ENCODE results near the gene SGSM2. TPM values are rescaled to one million over a fixed set of nuclear protein-coding genes. Genes with fewer than 3 reads are reported as not detected.

SGSM2 gene
- total RNA-seq (10 to 100 TPM; 31.1 to 38.6 (median 37.3) TPM), polyA plus RNA-seq (37.3 TPM)
- long read RNA-seq, donor 1, full-length matches to known transcripts = 15 of 55 reads
- long read RNA-seq, donor 1, partial matches to known transcripts = 20 of 55 reads
- long read RNA-seq, donor 1, other reads (novel, unspliced or antisense) = 20 of 55 reads
- long read RNA-seq, donor 2, full-length matches to known transcripts = 15 of 42 reads
- long read RNA-seq, donor 2, partial matches to known transcripts = 12 of 42 reads
- long read RNA-seq, donor 2, other reads (novel, unspliced or antisense) = 15 of 42 reads
- long read RNA-seq, donor 3, full-length matches to known transcripts = 1 of 103 reads
- long read RNA-seq, donor 3, partial matches to known transcripts = 73 of 103 reads
- long read RNA-seq, donor 3, other reads (novel, unspliced or antisense) = 29 of 103 reads
- long read RNA-seq, donor 4, full-length matches to known transcripts = 8 of 36 reads
- long read RNA-seq, donor 4, partial matches to known transcripts = 7 of 36 reads
- long read RNA-seq, donor 4, other reads (novel, unspliced or antisense) = 21 of 36 reads

GRCh38 chr17:2336852-2337543 lies at the start of gene SGSM2:
TSS of gene SGSM2 (plus strand) at chr17:2337501. CDS start at chr17:2337689, 188 bp downstream.
- intact Hi-C loops (cut with DNase I) = no loop called here
- under 1% methylated on average over 77 of the region's 77 CpGs for WGBS

GRCh38 chr17:2289878-2290478 lies 47.3 kb upstream of the SGSM2 start:
- no peak overlapping the region for H3K27ac ChIP-seq (ENCODE audit: low read length)
- H3K27me3 ChIP-seq (ENCODE audit: control insufficient read depth, insufficient read depth) = no peaks in the 10 kb centered on the region
- 93% methylated on average over 5 of the region's 5 CpGs for WGBS
- DNase-seq = no peak
- intact Hi-C loops (cut with DNase I) = no loop called here
- H3K4me3 ChIP-seq (ENCODE audit: low read length) = no peak overlapping the region
- no peaks in the 10 kb centered on the region for H3K9me3 ChIP-seq (ENCODE audit: control insufficient read depth, low read length)
- no peak for ATAC-seq
- no peaks in the 10 kb centered on the region for H3K4me1 ChIP-seq (ENCODE audit: control insufficient read depth, insufficient read depth, low read length)

More at GRCh38 chr17:2336852-2337543, at the start of gene SGSM2:
- peak within 1 kb of the TSS; percentile 74 for H3K27ac ChIP-seq (ENCODE audit: low read length)
- H3K27me3 ChIP-seq (ENCODE audit: control insufficient read depth, insufficient read depth) = no peaks in the 10 kb centered on the region
- DNase-seq = peak; percentile 74 to 90 (median 90)
- H3K4me1 ChIP-seq (ENCODE audit: control insufficient read depth, insufficient read depth, low read length) = peaks cover 2% of the 10 kb centered on the region
- H3K9me3 ChIP-seq (ENCODE audit: control insufficient read depth, low read length) = no peaks in the 10 kb centered on the region
- peak; percentile 77 to 79 for ATAC-seq
- peak within 1 kb of the TSS; percentile 92 for H3K4me3 ChIP-seq (ENCODE audit: low read length)

- Histone ChIP-seq H3K4me1 (ENCODE audit: control insufficient read depth, insufficient read depth, low read length) (peaks cover 4% of the 10 kb centered on the region), H3K27me3 (ENCODE audit: control insufficient read depth, insufficient read depth) (no peaks in the 10 kb centered on the region), H3K27ac (ENCODE audit: low read length) (no peak overlapping the region), H3K9me3 (ENCODE audit: control insufficient read depth, low read length) (no peaks in the 10 kb centered on the region), H3K4me3 (ENCODE audit: low read length) (no peak overlapping the region)
- DNase-seq (no peak), ATAC-seq (no peak)
- WGBS = 84% methylated on average over 2 of the region's 2 CpGs
- intact Hi-C loops (cut with DNase I) = no loop called here
Observed at GRCh38 chr17:2292100-2292499, 45.2 kb upstream of the SGSM2 start.

- intact Hi-C loops (cut with DNase I) = no loop called here
- Histone ChIP-seq H3K27ac (ENCODE audit: low read length) (no peak overlapping the region), H3K4me1 (ENCODE audit: control insufficient read depth, insufficient read depth, low read length) (peaks cover 4% of the 10 kb centered on the region), H3K4me3 (ENCODE audit: low read length) (no peak overlapping the region), H3K9me3 (ENCODE audit: control insufficient read depth, low read length) (no peaks in the 10 kb centered on the region), H3K27me3 (ENCODE audit: control insufficient read depth, insufficient read depth) (no peaks in the 10 kb centered on the region)
- WGBS = 56% methylated on average over 1 of the region's 1 CpG
- DNase-seq (no peak), ATAC-seq (peak in 1 of 2 donors; percentile 12)
Observed at GRCh38 chr17:2295575-2295974, 41.7 kb upstream of the SGSM2 start.

- intact Hi-C loops (cut with DNase I) = no loop called here
- H3K4me1 ChIP-seq (ENCODE audit: control insufficient read depth, insufficient read depth, low read length) = peaks cover 6% of the 10 kb centered on the region
- no peak overlapping the region for H3K4me3 ChIP-seq (ENCODE audit: low read length)
- no peak overlapping the region for H3K27ac ChIP-seq (ENCODE audit: low read length)
- H3K9me3 ChIP-seq (ENCODE audit: control insufficient read depth, low read length) = no peaks in the 10 kb centered on the region
- no peak for DNase-seq
- no peak for ATAC-seq
- WGBS = 88% methylated on average over 5 of the region's 5 CpGs
- H3K27me3 ChIP-seq (ENCODE audit: control insufficient read depth, insufficient read depth) = no peaks in the 10 kb centered on the region
Observed at GRCh38 chr17:2297023-2297422, 40.3 kb upstream of the SGSM2 start.

- whole genome bisulfite sequencing = 96% methylated on average over 12 of the region's 12 CpGs
- no peak for DNase-seq
- no peak for ATAC-seq
Observed at GRCh38 chr17:2299136-2299535, 38.2 kb upstream of the SGSM2 start.

GRCh38 chr17:2299756-2300155 lies 37.5 kb upstream of the SGSM2 start:
- Histone ChIP-seq H3K4me1 (ENCODE audit: control insufficient read depth, insufficient read depth, low read length) (peaks cover 7% of the 10 kb centered on the region), H3K27ac (ENCODE audit: low read length) (no peak overlapping the region), H3K4me3 (ENCODE audit: low read length) (no peak overlapping the region), H3K27me3 (ENCODE audit: control insufficient read depth, insufficient read depth) (no peaks in the 10 kb centered on the region), H3K9me3 (ENCODE audit: control insufficient read depth, low read length) (no peaks in the 10 kb centered on the region)
- ATAC-seq (no peak), DNase-seq (no peak)
- intact Hi-C loops (cut with DNase I) = no loop called here
- WGBS = 93% methylated on average over 22 of the region's 22 CpGs

More at GRCh38 chr17:2299136-2299535, 38.2 kb upstream of the SGSM2 start:
- intact Hi-C loops (cut with DNase I) = no loop called here
- Histone ChIP-seq H3K9me3 (ENCODE audit: control insufficient read depth, low read length) (no peaks in the 10 kb centered on the region), H3K4me3 (ENCODE audit: low read length) (no peak overlapping the region), H3K27me3 (ENCODE audit: control insufficient read depth, insufficient read depth) (no peaks in the 10 kb centered on the region), H3K4me1 (ENCODE audit: control insufficient read depth, insufficient read depth, low read length) (peaks cover 7% of the 10 kb centered on the region), H3K27ac (ENCODE audit: low read length) (no peak overlapping the region)

- H3K4me1 ChIP-seq (ENCODE audit: control insufficient read depth, insufficient read depth, low read length) = peaks cover 2% of the 10 kb centered on the region
- 2% methylated on average over 12 of the region's 12 CpGs for WGBS
- H3K27ac ChIP-seq (ENCODE audit: low read length) = peak overlapping the region; percentile 83
- H3K9me3 ChIP-seq (ENCODE audit: control insufficient read depth, low read length) = no peaks in the 10 kb centered on the region
- H3K27me3 ChIP-seq (ENCODE audit: control insufficient read depth, insufficient read depth) = no peaks in the 10 kb centered on the region
- ATAC-seq (no peak), DNase-seq (no peak)
- H3K4me3 ChIP-seq (ENCODE audit: low read length) = peak overlapping the region; percentile 93
- intact Hi-C loops (cut with DNase I) = no loop called here
Observed at GRCh38 chr17:2302778-2303203, 34.5 kb upstream of the SGSM2 start.

GRCh38 chr17:2303204-2304188 lies 33.8 kb upstream of the SGSM2 start, which contains the start of the genes SMG6 and SRR:
TSS of gene SMG6 (minus strand) at chr17:2303785. CDS start at chr17:2303720, 65 bp downstream.
TSS of gene SRR (plus strand) at chr17:2303950. CDS start at chr17:2315561, 11,611 bp downstream.
- Histone ChIP-seq H3K9me3 (ENCODE audit: control insufficient read depth, low read length) (no peaks in the 10 kb centered on the region), H3K27ac (ENCODE audit: low read length) (peak within 1 kb of the TSS; percentile 83), H3K27me3 (ENCODE audit: control insufficient read depth, insufficient read depth) (no peaks in the 10 kb centered on the region), H3K4me3 (ENCODE audit: low read length) (peak within 1 kb of the TSS; percentile 93), H3K4me1 (ENCODE audit: control insufficient read depth, insufficient read depth, low read length) (peaks cover 2% of the 10 kb centered on the region)
- intact Hi-C loops (cut with DNase I) = no loop called here
- ATAC-seq (peak; percentile 98), DNase-seq (peak; percentile 93 to 97 (median 97))
- WGBS = under 1% methylated on average over 108 of the region's 108 CpGs

GRCh38 chr17:2304931-2305330 lies 32.4 kb upstream of the SGSM2 start:
- intact Hi-C loops (cut with DNase I) = no loop called here
- WGBS = 84% methylated on average over 4 of the region's 4 CpGs
- Histone ChIP-seq H3K4me3 (ENCODE audit: low read length) (no peak overlapping the region), H3K4me1 (ENCODE audit: control insufficient read depth, insufficient read depth, low read length) (peaks cover 2% of the 10 kb centered on the region), H3K27ac (ENCODE audit: low read length) (no peak overlapping the region), H3K9me3 (ENCODE audit: control insufficient read depth, low read length) (no peaks in the 10 kb centered on the region), H3K27me3 (ENCODE audit: control insufficient read depth, insufficient read depth) (no peaks in the 10 kb centered on the region)
- ATAC-seq = no peak
- no peak for DNase-seq

Measured in right cardiac atrium (tissue), 5 donors.